OCI-LY3 (cell line): ENCODE data around the gene FHOD1.
A peak's percentile ranks its signal among the peaks of the same experiment; 100 is the strongest.

Experiments used
- H2AFZ ChIP-seq: fragments of 200-600, 300-600 bp; shearing (Covaris generic); 2 replicates; pipeline ENCODE4 v1.6.0; 2014; ENCODE audit warnings: antibody characterized with exemption, low read depth, low read length
- H3K27ac ChIP-seq: fragments of 200-600, 300-600 bp; sonication (generic); 2 replicates; pipeline ENCODE4 v1.5.1; 2014; ENCODE audit warnings: mild to moderate bottlenecking, low read length, moderate library complexity, mixed read lengths
- H3K27me3 ChIP-seq: fragments of 200-600, 300-600 bp; sonication (generic); 2 replicates; pipeline ENCODE4 v1.6.1; 2014; ENCODE audit warnings: low read depth, low read length, mixed read lengths
- H3K36me3 ChIP-seq: fragments of 200-600, 300-600 bp; sonication (generic); replicated peaks from 2 replicates; pipeline ENCODE3; 2014; ENCODE audit warnings: low read depth, low read length, mixed read lengths
- H3K4me1 ChIP-seq: fragments of 300-600, 200-600 bp; sonication (generic); 2 replicates; pipeline ENCODE4 v1.6.1; 2014; ENCODE audit warnings: low read length, mixed read lengths
- H3K4me2 ChIP-seq: fragments of 200-600, 300-600 bp; sonication (generic); 2 replicates; pipeline ENCODE4 v1.6.1; 2014; ENCODE audit warnings: low read length, mixed read lengths
- H3K4me3 ChIP-seq: fragments of 300-600, 200-600 bp; sonication (generic); 2 replicates; pipeline ENCODE4 v1.5.1; 2014; ENCODE audit warnings: antibody characterized with exemption, mild to moderate bottlenecking, low read length, moderate library complexity
- H3K79me2 ChIP-seq: fragments of 300-600, 200-600 bp; shearing (Covaris generic); 2 replicates; pipeline ENCODE4 v1.6.1; 2014; ENCODE audit warnings: mild to moderate bottlenecking, low read length, mixed read lengths
- H3K9ac ChIP-seq: fragments of 300-600, 200-600 bp; shearing (Covaris generic); 2 replicates; pipeline ENCODE4 v1.6.0; 2014; ENCODE audit warnings: mild to moderate bottlenecking, low read length, moderate library complexity
- H3K9me3 ChIP-seq: fragments of 200-600, 300-600 bp; shearing (Covaris generic); 2 replicates; pipeline ENCODE4 v1.6.1; 2014; ENCODE audit warnings: low read length, mixed read lengths; ENCODE audit not compliant: insufficient read depth
- H4K20me1 ChIP-seq: fragments of 200-600, 300-600 bp; sonication (generic); 2 replicates; pipeline ENCODE4 v1.6.1; 2016; ENCODE audit warnings: low read length, mixed read lengths; ENCODE audit not compliant: insufficient read depth
- EZH2phosphoT487 ChIP-seq: fragments of 200-600 bp; shearing (Covaris generic); IDR thresholded peaks from 2 replicates; pipeline ENCODE4 v1.6.1; 2018; ENCODE audit warnings: antibody characterized with exemption, mixed run types, low read depth
- TF ChIP-seq, protein P1 (sequence below): fragments of 200-600, 300-600 bp; sonication (generic); IDR thresholded peaks from 2 replicates; pipeline ENCODE4 v1.5.1; 2014; ENCODE audit warnings: antibody characterized with exemption, low read length, low read depth

The FHOD1 gene

DNA sequence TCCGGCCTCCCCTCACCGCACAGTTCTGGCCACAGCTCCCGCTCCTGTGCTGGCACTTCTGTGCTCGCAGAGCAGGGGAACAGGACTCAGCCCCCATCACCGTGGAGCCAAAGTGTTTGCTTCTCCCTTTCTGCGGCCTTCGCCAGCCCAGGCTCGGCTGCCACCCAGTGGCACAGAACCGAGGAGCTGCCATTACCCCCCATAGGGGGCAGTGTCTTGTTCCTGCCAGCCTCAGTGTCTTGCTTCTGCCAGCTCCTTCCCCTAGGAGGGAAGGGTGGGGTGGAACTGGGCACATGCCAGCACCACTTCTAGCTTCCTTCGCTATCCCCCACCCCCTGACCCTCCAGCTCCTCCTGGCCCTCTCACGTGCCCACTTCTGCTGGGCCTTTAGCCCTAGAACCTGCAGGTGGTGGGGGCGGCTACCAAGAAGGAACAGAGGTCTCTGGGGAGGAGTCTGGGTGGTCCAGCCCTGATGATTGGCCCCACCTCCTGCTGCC lies 49.0 kb downstream of the FHOD1 start:
- TF ChIP-seq EZH2phosphoT487 = no peak
- TF ChIP-seq, protein P1, sequence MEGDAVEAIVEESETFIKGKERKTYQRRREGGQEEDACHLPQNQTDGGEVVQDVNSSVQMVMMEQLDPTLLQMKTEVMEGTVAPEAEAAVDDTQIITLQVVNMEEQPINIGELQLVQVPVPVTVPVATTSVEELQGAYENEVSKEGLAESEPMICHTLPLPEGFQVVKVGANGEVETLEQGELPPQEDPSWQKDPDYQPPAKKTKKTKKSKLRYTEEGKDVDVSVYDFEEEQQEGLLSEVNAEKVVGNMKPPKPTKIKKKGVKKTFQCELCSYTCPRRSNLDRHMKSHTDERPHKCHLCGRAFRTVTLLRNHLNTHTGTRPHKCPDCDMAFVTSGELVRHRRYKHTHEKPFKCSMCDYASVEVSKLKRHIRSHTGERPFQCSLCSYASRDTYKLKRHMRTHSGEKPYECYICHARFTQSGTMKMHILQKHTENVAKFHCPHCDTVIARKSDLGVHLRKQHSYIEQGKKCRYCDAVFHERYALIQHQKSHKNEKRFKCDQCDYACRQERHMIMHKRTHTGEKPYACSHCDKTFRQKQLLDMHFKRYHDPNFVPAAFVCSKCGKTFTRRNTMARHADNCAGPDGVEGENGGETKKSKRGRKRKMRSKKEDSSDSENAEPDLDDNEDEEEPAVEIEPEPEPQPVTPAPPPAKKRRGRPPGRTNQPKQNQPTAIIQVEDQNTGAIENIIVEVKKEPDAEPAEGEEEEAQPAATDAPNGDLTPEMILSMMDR = peak; percentile 72
- Histone ChIP-seq H3K4me1 (peaks cover 3% of the 10 kb centered on the region), H3K27me3 (no peaks in the 10 kb centered on the region), H3K27ac (no peak overlapping the region), H3K36me3 (peaks cover 60% of the 10 kb centered on the region), H3K79me2 (peaks cover 16% of the 10 kb centered on the region), H3K9ac (no peak overlapping the region), H3K9me3 (no peaks in the 10 kb centered on the region), H2AFZ (no peak overlapping the region), H3K4me3 (no peak overlapping the region), H4K20me1 (no peaks in the 10 kb centered on the region), H3K4me2 (no peak overlapping the region)

DNA sequence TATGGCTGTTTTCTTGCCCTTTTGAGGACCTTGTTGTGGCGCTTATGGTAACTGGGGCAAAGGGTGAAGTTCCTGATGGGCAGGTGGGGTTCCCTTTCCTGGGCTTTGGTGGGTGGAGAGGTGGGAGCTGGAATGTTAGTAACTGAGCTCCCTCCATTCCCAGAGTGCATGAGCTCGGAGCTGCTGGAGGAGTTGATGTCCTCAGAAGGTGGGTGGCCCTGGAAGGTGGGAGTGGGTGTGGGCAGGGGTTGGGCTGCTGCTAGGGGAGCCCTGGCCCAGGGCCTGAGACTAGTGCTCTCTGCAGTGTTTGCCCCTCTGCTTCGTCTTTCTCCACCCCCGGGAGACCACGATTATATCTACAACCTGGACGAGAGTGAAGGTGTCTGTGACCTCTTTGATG lies 49.6 kb downstream of the FHOD1 start:
- Histone ChIP-seq H3K36me3 (peaks cover 59% of the 10 kb centered on the region), H3K4me1 (peaks cover 8% of the 10 kb centered on the region), H3K4me3 (no peak overlapping the region), H3K27me3 (no peaks in the 10 kb centered on the region), H3K27ac (no peak overlapping the region), H4K20me1 (no peaks in the 10 kb centered on the region), H3K9ac (no peak overlapping the region), H2AFZ (no peak overlapping the region), H3K4me2 (no peak overlapping the region), H3K9me3 (no peaks in the 10 kb centered on the region), H3K79me2 (peaks cover 21% of the 10 kb centered on the region)
- TF ChIP-seq, protein P1 = no peak
- TF ChIP-seq EZH2phosphoT487 = no peak

DNA sequence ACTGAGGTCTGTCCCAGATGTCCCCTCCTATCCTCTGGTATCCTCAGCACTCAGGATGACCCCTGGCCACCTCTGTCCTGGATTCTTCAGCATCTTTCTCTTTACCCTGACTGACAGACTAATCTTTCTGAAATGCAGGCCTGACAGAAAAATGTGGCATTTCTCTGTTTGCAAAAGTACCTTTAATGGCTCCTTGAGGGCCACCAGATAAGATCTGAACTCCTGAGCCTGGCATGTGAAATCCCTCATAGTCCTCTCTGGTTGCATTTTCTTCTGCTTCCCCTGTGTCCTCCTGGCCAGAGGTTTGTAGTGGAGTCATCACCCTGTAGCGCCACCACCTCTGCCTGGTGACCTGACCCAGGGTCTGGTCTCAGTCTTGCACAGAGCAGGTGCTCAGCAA lies 50.4 kb downstream of the FHOD1 start:
- H3K4me1 ChIP-seq = peaks cover 8% of the 10 kb centered on the region
- H3K9ac ChIP-seq = no peak overlapping the region
- no peaks in the 10 kb centered on the region for H3K27me3 ChIP-seq
- TF ChIP-seq EZH2phosphoT487 = no peak
- peaks cover 59% of the 10 kb centered on the region for H3K36me3 ChIP-seq
- H3K4me3 ChIP-seq = no peak overlapping the region
- no peak overlapping the region for H3K27ac ChIP-seq
- H4K20me1 ChIP-seq = no peaks in the 10 kb centered on the region
- peaks cover 30% of the 10 kb centered on the region for H3K79me2 ChIP-seq
- no peak overlapping the region for H3K4me2 ChIP-seq
- no peak overlapping the region for H2AFZ ChIP-seq
- H3K9me3 ChIP-seq = no peaks in the 10 kb centered on the region

DNA sequence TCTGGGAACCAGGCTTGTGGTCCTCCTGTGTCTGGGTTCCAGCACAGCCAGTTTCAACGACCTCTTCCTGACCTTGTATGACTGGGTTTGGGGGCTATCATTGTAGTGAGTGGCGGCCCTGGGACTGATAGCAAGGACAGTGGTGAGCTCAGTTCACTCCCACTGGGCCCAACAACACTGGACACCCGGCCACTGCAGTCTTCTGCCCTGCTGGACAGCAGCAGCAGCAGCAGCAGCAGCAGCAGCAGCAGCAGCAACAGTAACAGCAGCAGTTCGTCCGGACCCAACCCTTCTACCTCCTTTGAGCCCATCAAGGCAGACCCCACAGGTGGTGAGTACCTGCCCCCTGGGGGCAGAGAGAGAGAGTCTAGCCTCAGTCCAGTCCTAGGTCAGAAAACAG lies 51.6 kb downstream of the FHOD1 start:
- H3K27ac ChIP-seq = no peak overlapping the region
- no peaks in the 10 kb centered on the region for H3K27me3 ChIP-seq
- H3K9me3 ChIP-seq = no peaks in the 10 kb centered on the region
- no peak for TF ChIP-seq EZH2phosphoT487
- TF ChIP-seq, protein P1 = no peak
- H3K9ac ChIP-seq = no peak overlapping the region
- peaks cover 32% of the 10 kb centered on the region for H3K79me2 ChIP-seq
- no peak overlapping the region for H3K4me3 ChIP-seq
- H3K4me2 ChIP-seq = no peak overlapping the region
- peaks cover 12% of the 10 kb centered on the region for H3K4me1 ChIP-seq
- H2AFZ ChIP-seq = no peak overlapping the region
- no peaks in the 10 kb centered on the region for H4K20me1 ChIP-seq
- peaks cover 52% of the 10 kb centered on the region for H3K36me3 ChIP-seq
